ENCODE data around the gene CD6. TPM values are rescaled to one million over a fixed set of nuclear protein-coding genes. Genes with fewer than 3 reads are reported as not detected.

CD6 gene
- total and polyA plus RNA-seq, 2 of the 8 experiments (the other 6 are each of a cell fraction or from before 2014, with no cell fraction given): 0.03 TPM; not detected in 1

- Histone ChIP-seq H4K91ac (replicated peaks; ENCODE audit: insufficient read length, low read length) (no peak overlapping the region), H3K56ac (replicated peaks; ENCODE audit: insufficient read length, low read depth, low read length) (no peak overlapping the region), H4K20me1 (replicated peaks in 1 of 2; ENCODE audit: control insufficient read depth in 1 of 2, insufficient read depth in 2 of 2, low read length in 2 of 2) (peaks cover 7 to 12% of the 10 kb centered on the region in 2 experiments), H2BK12ac (ENCODE audit: low read depth, low read length) (no peak overlapping the region), H3K9ac (replicated peaks in 1 of 4; ENCODE audit: extremely low read depth in 1 of 4, low read depth in 3 of 4, low read length in 3 of 4) (no peak overlapping the region), H3K4me2 (ENCODE audit: insufficient read depth in 1 of 2, low read depth in 2 of 2, low read length in 2 of 2) (no peak overlapping the region), H4K8ac (ENCODE audit: extremely low read depth, insufficient read depth, low read length) (no peak overlapping the region), H3K79me2 (ENCODE audit: control insufficient read depth in 1 of 2, insufficient read depth in 2 of 2, low read length in 2 of 2) (no peaks in the 10 kb centered on the region), H2AFZ (ENCODE audit: low read length) (no peak overlapping the region), H4K5ac (ENCODE audit: insufficient read length, low read depth, low read length) (no peak overlapping the region), H3K79me1 (ENCODE audit: low read depth, low read length) (peaks cover 9% of the 10 kb centered on the region), H3K27me3 (replicated peaks in 1 of 4; ENCODE audit: control insufficient read depth in 3 of 4, extremely low read depth in 1 of 4, insufficient read depth in 3 of 4, low read length in 3 of 4) (no peaks in the 10 kb centered on the region), H3K18ac (ENCODE audit: extremely low read depth, low read length) (no peak overlapping the region), H2BK120ac (replicated peaks; ENCODE audit: low read depth, low read length) (no peak overlapping the region), H2BK5ac (ENCODE audit: low read depth, low read length) (no peak overlapping the region), H3K23me2 (ENCODE audit: low read depth, low read length) (peaks cover 3% of the 10 kb centered on the region; the same call in 1 of the 2 replicates), H2AK5ac (ENCODE audit: low read depth, low read length) (no peak overlapping the region), H3K9me3 (ENCODE audit: insufficient read depth in 2 of 2, low read depth in 1 of 2, low read length in 1 of 2) (no peaks in the 10 kb centered on the region), H3K4ac (replicated peaks; ENCODE audit: insufficient read length, low read depth, low read length) (no peak overlapping the region), H3K36me3 (ENCODE audit: control insufficient read depth in 2 of 4, insufficient read depth in 4 of 4, low read length in 3 of 4) (peaks cover 10 to 57% (median 24%) of the 10 kb centered on the region in 4 experiments; a peak in 7 of 8 replicates), H3K27ac (ENCODE audit: low read depth, low read length) (no peak overlapping the region), H3K4me3 (ENCODE audit: extremely low read depth in 1 of 4, insufficient read depth in 2 of 4, low read depth in 3 of 4, low read length in 4 of 4) (no peak overlapping the region), H3K4me1 (replicated peaks in 1 of 4; ENCODE audit: control insufficient read depth in 3 of 4, insufficient read depth in 4 of 4, low read length in 3 of 4) (peaks cover 4 to 6% (median 5%) of the 10 kb centered on the region in 4 experiments; a peak in 6 of 7 replicates), H3K14ac (ENCODE audit: insufficient read length) (no peak overlapping the region), H3K23ac (ENCODE audit: insufficient read length) (no peak overlapping the region), H2BK20ac (ENCODE audit: low read length) (no peak overlapping the region), H2BK15ac (ENCODE audit: low read length) (no peak overlapping the region)
- CTCF ChIA-PET (ENCODE audit: partially characterized antibody): interaction anchor here (0.5 to 1.1 kb wide), 5 partner anchors 10 to 95 kb away, joined by 3 to 5 read pairs (median 3); no protein-coding TSS in a partner anchor
- DNase-seq (ENCODE audit: low read depth in 1 of 2, low spot score in 2 of 2): no peak
- FAIRE-seq: no peak
- POLR2A ChIA-PET (ENCODE audit: partially characterized antibody): interaction anchor here (0.7 to 1.7 kb wide), 4 partner anchors 9 to 15 kb away, joined by 3 to 8 read pairs (median 4); no protein-coding TSS in a partner anchor
- no CpG with 5 or more reads among the region's 4 CpGs for WGBS, 2 experiments (ENCODE audit: extremely low coverage in 1 of 2, insufficient coverage in 1 of 2, insufficient read length in 1 of 2, insufficient replicate concordance in 2 of 2, low coverage in 1 of 2, low lambda C conversion rate in 2 of 2, missing lambda C conversion rate in 1 of 2)
- no peak for TF ChIP-seq USF2 (IDR thresholded peaks at IDR 0.05; ENCODE audit: low read length)
- no peak for TF ChIP-seq RNF2 (IDR thresholded peaks at IDR 0.05; ENCODE audit: borderline replicate concordance, low read depth, low read length, missing control alignments, poor library complexity, severe bottlenecking)
- TF ChIP-seq SP4 (IDR thresholded peaks at IDR 0.05; ENCODE audit: low read length): no peak
- TF ChIP-seq JUND (IDR thresholded peaks at IDR 0.05; ENCODE audit: low read length): no peak
- TF ChIP-seq POU5F1 (IDR thresholded peaks at IDR 0.05; ENCODE audit: low read depth, low read length): no peak
- no peak for TF ChIP-seq CBX8 (IDR thresholded peaks at IDR 0.05; ENCODE audit: borderline replicate concordance, low read depth, low read length)
- TF ChIP-seq SRF (IDR thresholded peaks at IDR 0.05; ENCODE audit: low read depth, low read length): no peak
Observed at GRCh38 chr11:60930394-60930793, 41.1 kb upstream of the CD6 start.

All from H1 (cell line).